Measurements from ENCODE around the gene FHOD3.

- TF ChIP-seq SMC3 (IDR thresholded peaks at IDR 0.05) (no peak), CTCF (IDR thresholded peaks at IDR 0.05) (no peak), HMGXB4 (CRISPR knock-in tag; IDR thresholded peaks at IDR 0.05; ENCODE audit: borderline replicate concordance) (no peak), HDAC2 (IDR thresholded peaks at IDR 0.05) (no peak), MYC (IDR thresholded peaks at IDR 0.05; ENCODE audit: borderline replicate concordance, low read length) (no peak), ZFP36 (IDR thresholded peaks at IDR 0.05; ENCODE audit: borderline replicate concordance, partially characterized antibody) (no peak), MAX (IDR thresholded peaks at IDR 0.05) (no peak), CHD4 (IDR thresholded peaks at IDR 0.05; ENCODE audit: borderline replicate concordance) (no peak)
- TF ChIP-seq, protein P1, sequence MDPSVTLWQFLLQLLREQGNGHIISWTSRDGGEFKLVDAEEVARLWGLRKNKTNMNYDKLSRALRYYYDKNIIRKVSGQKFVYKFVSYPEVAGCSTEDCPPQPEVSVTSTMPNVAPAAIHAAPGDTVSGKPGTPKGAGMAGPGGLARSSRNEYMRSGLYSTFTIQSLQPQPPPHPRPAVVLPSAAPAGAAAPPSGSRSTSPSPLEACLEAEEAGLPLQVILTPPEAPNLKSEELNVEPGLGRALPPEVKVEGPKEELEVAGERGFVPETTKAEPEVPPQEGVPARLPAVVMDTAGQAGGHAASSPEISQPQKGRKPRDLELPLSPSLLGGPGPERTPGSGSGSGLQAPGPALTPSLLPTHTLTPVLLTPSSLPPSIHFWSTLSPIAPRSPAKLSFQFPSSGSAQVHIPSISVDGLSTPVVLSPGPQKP (IDR thresholded peaks at IDR 0.05; ENCODE audit: low read depth, low read length): no peak
- TF ChIP-seq, protein P2, sequence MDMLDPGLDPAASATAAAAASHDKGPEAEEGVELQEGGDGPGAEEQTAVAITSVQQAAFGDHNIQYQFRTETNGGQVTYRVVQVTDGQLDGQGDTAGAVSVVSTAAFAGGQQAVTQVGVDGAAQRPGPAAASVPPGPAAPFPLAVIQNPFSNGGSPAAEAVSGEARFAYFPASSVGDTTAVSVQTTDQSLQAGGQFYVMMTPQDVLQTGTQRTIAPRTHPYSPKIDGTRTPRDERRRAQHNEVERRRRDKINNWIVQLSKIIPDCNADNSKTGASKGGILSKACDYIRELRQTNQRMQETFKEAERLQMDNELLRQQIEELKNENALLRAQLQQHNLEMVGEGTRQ (IDR thresholded peaks at IDR 0.05): no peak
These were observed 144.1 kb downstream of the FHOD3 start for GRCh38 chr18:36441426-36442240.
